Hepatic stellate cell (primary cell): Measurements from ENCODE around the gene ZNF668.
A peak's percentile ranks its signal among the peaks of the same experiment; 100 is the strongest.

Experiments
- DNase-seq: peaks from one replicate; pipeline ENCODE4 v3.0.0; 2011; ENCODE audit warnings: low spot score

Gene ZNF668

DNA sequence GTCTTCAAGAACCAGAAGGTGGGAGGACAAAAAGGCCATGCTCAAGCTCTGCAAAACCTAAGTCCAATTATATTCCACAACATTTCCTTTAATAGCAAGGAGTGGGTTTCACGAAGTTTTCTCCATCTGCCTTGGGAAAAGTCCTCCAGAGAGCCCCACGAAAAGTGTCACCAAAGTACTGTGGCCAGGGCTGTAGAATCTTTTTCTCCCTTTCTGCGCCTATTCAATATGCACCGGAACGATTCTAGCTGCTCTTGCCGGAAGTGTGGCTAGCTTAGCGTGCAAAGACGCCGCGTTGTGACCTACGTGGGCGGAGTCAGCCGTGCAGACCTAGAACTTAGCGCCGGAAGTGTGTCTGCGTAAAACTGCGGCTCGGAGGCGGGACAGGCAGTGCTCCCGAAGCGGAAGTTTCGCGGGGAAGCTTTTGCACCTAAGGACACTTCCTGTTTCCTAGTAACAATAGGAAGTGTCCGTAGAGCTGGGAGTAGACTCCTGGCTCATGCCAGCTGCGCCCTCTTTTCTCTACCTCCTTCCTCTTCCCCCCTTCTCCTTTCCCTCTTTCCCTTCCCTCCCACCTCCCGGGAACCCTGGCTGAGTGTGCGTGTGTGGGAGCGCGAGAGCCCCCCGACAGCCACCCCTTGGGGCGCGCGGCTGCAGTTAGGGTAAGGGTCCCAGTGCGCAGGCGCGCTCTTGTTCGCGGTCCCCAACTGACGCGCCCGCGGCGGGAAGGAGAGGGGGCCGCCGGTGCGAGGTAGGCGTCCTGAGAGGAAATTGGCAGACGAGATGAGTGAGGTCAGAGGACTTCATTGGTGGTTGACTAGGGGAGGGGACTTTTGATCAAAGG lies at the start of gene ZNF668, which contains the start of gene ZNF646:
ZNF668 (minus strand) TSS at position 271 of the 844 bp plus-strand sequence. CDS start 9,781 bp downstream, outside the sequence.
ZNF646 (plus strand) TSS at position 453 of the 844 bp plus-strand sequence. CDS start 1,903 bp downstream, outside the sequence.
- peak; percentile 98 for DNase-seq

- no peak for DNase-seq
Observed at GRCh38 chr16:31120129-31120528, 46.1 kb upstream of the ZNF668 start.

DNA sequence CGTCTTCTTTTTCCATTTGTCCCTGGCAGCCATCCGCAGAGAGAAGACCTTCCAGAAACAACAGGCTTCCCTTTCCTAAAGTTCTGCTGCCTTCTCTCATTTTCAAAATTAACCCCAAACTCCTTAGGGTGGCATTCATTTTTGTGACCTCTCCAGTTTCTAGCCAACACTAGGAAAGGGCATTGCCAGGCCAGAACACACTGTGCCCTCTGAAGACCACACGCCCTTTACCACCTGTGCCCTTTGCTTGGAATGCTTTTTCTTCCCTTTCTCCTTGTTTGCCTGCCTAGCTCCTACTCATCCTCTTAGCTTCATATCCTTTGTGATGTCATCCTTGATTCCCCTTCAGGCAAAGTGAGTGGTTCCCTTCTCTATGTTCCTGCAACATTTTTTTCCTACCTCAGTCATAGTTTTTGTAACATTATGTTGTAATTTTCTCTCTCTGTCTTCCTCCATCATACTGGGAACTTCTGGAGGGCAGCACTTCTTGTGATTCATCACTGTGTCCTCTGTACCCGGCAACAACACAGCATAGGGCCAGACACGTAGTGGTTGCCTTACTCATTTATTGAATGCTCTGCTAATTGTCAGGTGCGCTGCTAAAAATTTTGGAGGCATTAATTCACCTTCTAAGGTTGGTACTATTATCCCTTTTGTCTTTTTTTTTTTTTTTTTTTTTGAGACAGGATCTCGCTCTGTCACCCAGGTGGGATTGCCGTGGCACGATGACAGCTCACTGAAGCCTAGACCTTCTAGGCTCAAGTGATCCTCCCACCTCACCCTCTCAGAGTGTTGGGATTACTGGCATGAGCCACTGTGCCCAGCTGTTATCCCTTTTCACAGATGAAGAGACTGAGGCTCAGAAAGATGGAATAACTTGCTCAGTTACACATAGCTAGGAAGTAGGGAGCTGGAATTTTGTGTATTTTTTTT lies 44.4 kb upstream of the ZNF668 start:
- peak; percentile 59 for DNase-seq

DNA sequence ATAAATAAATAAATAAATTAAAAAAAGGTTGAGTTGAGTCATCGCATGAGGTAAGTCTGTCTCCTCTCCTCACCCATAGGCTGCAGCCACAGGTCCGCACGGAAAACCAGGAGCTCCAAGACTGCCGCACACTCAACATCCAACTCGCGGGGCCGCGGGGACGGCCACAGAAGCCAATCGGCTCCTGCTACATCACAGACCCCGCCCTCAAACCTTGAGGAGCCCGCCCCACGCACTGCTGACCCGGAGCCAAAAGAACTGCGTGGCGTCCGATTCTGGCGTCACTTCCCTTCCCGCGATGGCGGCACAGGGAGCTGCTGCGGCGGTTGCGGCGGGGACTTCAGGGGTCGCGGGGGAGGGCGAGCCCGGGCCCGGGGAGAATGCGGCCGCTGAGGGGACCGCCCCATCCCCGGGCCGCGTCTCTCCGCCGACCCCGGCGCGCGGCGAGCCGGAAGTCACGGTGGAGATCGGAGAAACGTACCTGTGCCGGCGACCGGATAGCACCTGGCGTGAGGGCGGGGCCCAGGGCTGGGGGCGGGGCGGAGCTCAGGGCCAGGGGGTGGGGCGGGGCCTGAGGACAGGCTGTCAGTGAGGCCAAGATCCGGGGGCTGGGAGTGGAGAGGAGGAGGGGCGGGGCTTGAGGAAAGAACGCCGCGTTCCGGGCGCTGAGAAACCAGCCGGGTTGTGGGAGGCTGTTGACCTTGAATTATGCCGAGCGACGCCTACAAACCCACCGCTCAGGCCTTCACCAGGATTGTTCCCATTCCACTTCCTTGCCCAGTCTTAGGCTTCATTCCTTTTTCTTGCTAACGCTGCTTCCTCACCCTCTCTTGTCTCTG lies 43.6 kb upstream of the ZNF668 start, which contains the start of gene KAT8:
KAT8 (plus strand) TSS at position 281 of the 839 bp plus-strand sequence; CDS start at position 299, 18 bp downstream.
- peak; percentile 97 for DNase-seq

GRCh38 chr16:31114468-31114867 lies 40.4 kb upstream of the ZNF668 start:
- no peak for DNase-seq

- DNase-seq = no peak
Observed at GRCh38 chr16:31113121-31114120, 39.4 kb upstream of the ZNF668 start.

GRCh38 chr16:31112711-31113110 lies 38.7 kb upstream of the ZNF668 start:
- no peak for DNase-seq

DNA sequence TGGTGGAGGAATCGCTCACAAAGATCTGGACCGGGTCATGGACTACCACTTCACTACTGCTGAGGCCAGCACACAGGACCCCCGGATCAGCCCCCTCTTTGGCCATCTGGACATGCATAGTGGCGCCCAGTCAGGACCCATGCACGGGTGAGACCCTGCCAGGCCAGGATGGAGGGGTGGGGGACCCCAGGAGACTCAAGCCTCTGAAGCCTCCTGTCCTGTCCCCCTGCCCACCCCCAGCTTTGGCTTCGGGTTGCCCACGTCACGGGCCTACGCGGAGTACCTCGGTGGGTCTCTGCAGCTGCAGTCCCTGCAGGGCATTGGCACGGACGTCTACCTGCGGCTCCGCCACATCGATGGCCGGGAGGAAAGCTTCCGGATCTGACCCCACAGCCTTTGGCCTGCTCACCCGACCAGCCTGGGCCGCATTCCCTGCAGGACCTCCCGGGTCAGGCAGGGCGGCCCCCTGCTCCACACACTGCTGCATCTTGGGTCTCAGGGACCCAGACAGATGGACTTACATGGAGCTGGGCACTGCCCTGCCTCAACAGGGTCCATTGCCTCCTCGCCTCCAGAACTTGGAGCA lies 37.9 kb upstream of the ZNF668 start:
- no peak for DNase-seq

DNA sequence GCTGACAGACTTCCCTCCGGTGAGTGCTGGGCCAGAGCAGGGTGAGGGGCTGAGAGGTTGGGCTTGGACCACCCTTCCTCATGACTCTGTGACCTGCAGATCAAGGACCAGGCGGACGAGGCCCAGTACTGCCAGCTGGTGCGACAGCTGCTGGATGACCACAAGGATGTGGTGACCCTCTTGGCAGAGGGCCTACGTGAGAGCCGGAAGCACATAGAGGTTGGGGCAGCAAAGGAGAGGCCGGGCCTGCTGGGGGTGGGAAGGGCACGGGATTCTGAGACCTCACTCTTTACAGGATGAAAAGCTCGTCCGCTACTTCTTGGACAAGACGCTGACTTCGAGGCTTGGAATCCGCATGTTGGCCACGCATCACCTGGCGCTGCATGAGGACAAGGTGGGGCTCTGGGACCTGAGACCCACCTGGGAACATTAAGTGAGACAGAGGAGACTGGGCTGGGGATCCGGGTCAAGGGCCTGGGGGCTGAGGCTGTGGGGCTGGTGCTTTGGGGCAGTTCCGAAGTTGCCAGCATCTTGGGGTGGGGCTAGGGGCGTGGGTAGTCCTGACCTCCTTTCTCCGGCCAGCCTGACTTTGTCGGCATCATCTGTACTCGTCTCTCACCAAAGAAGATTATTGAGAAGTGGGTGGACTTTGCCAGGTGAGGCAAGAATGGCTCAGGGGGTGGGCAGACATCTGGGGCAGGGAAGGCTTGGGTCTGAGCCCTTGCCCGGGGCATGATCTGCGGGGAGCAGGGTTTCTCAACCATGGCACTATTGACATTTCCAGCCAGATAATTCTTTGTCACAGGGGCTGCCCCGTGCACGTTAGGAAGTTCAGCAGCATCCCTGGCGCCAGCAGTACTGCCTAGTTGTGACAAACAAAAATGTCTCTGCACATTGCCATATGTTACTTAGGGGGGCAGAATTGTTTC lies 36.3 kb upstream of the ZNF668 start:
- DNase-seq = no peak

DNA sequence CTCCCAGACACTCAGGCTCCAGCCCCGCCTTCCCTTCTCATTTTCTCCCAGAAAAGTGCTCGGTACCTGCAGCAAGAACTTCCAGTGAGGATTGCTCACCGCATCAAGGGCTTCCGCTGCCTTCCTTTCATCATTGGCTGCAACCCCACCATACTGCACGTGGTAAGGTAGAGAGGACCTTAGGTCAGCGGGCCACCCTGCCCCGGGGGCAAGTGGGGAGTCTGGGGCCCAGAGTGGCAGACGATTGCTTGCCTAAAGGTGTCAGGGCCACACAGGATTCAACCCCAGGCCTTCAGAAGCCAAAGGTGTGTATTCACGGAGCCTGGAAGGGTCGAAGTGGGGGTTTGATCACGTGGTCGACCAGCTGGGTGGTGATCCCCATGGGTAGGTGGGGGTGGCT lies 35.6 kb upstream of the ZNF668 start:
- no peak for DNase-seq

GRCh38 chr16:31108794-31109558 lies 34.9 kb upstream of the ZNF668 start:
- no peak for DNase-seq

- peak; percentile 89 for DNase-seq
Observed at GRCh38 chr16:31108035-31108793, 34.2 kb upstream of the ZNF668 start, which contains the start of gene BCKDK. Gene BCKDK, plus strand, starts transcription at chr16:31108386. Its CDS starts 838 bp downstream, at chr16:31109224.

GRCh38 chr16:31107465-31107867 lies 33.4 kb upstream of the ZNF668 start:
- DNase-seq = no peak

GRCh38 chr16:31106509-31107464 lies 32.7 kb upstream of the ZNF668 start:
- DNase-seq = no peak

GRCh38 chr16:31105677-31106213 lies 31.7 kb upstream of the ZNF668 start:
- peak; percentile 74 for DNase-seq
